Astrocyte (in vitro differentiated cells and primary cell): ENCODE results near the gene SUPT3H. TPM values are rescaled to one million over a fixed set of nuclear protein-coding genes. Genes with fewer than 3 reads are reported as not detected.
A peak's percentile ranks its signal among the peaks of the same experiment; 100 is the strongest.

ENCODE experiments used
- DNase-seq: peaks from one replicate; pipeline ENCODE4 v3.0.0-alpha.2; 2010; ENCODE audit warnings: low read depth
- FAIRE-seq: peaks from 2 replicates; lab custom pipeline; 2011; peaks lifted over from hg19 to GRCh38; lab: Jason Lieb, UNC
- H2AFZ ChIP-seq: 2 replicates; pipeline ENCODE4 v1.6.0; 2012; ENCODE audit warnings: low read depth, low read length, inconsistent platforms
- H3K27ac ChIP-seq: 2 replicates; pipeline ENCODE4 v1.5.1; 2011; ENCODE audit warnings: low read depth, low read length, inconsistent platforms
- H3K27me3 ChIP-seq: 2 replicates; pipeline ENCODE4 v1.6.0; 2011; ENCODE audit warnings: low read length, inconsistent platforms; ENCODE audit not compliant: insufficient read depth
- H3K36me3 ChIP-seq: 2 replicates; pipeline ENCODE4 v1.5.1; 2011; ENCODE audit warnings: low read length, inconsistent platforms; ENCODE audit not compliant: insufficient read depth
- H3K4me1 ChIP-seq: 2 replicates; pipeline ENCODE4 v1.5.1; 2011; ENCODE audit warnings: low read length, inconsistent platforms; ENCODE audit not compliant: insufficient read depth
- H3K4me2 ChIP-seq: 2 replicates; pipeline ENCODE4 v1.6.0; 2012; ENCODE audit warnings: low read length, inconsistent platforms
- H3K4me3 ChIP-seq: 2 replicates; pipeline ENCODE4 v1.5.1; 2011; ENCODE audit warnings: low read depth, mild to moderate bottlenecking, low read length, inconsistent platforms; ENCODE audit not compliant: insufficient read depth
- H3K79me2 ChIP-seq: 2 replicates; pipeline ENCODE4 v1.6.0; 2012; ENCODE audit warnings: mild to moderate bottlenecking, low read length, inconsistent platforms; ENCODE audit not compliant: insufficient read depth
- H3K9ac ChIP-seq: 2 replicates; pipeline ENCODE4 v1.6.0; 2012; ENCODE audit warnings: mild to moderate bottlenecking, low read length, inconsistent platforms
- H3K9me3 ChIP-seq: 2 replicates; pipeline ENCODE4 v1.5.1; 2012; ENCODE audit warnings: low read depth, mild to moderate bottlenecking, low read length, inconsistent platforms; ENCODE audit not compliant: insufficient read depth
- H4K20me1 ChIP-seq: 2 replicates; pipeline ENCODE4 v1.6.0; 2012; ENCODE audit warnings: low read length, inconsistent platforms; ENCODE audit not compliant: insufficient read depth
- H3K27ac Mint-ChIP-seq: one replicate; pipeline ENCODE4 v1.8.0; 2021; ENCODE audit warnings: mild to moderate bottlenecking, mixed read lengths; ENCODE audit not compliant: unreplicated experiment
- H3K27me3 Mint-ChIP-seq: one replicate; pipeline ENCODE4 v1.8.0; 2021; ENCODE audit warnings: low read depth, mixed read lengths; ENCODE audit not compliant: unreplicated experiment
- H3K36me3 Mint-ChIP-seq: one replicate; pipeline ENCODE4 v1.8.0; 2021; ENCODE audit warnings: low read depth, mixed read lengths; ENCODE audit not compliant: unreplicated experiment
- H3K4me1 Mint-ChIP-seq: one replicate; pipeline ENCODE4 v1.8.0; 2021; ENCODE audit warnings: low read depth, mixed read lengths; ENCODE audit not compliant: unreplicated experiment
- H3K4me3 Mint-ChIP-seq: one replicate; pipeline ENCODE4 v1.8.0; 2021; ENCODE audit warnings: mild to moderate bottlenecking, moderate library complexity, mixed read lengths; ENCODE audit not compliant: unreplicated experiment
- H3K9me3 Mint-ChIP-seq: one replicate; pipeline ENCODE4 v1.8.0; 2021; ENCODE audit warnings: mild to moderate bottlenecking, mixed read lengths; ENCODE audit not compliant: unreplicated experiment
- EZH2 ChIP-seq: IDR thresholded peaks from 2 replicates; pipeline ENCODE4 v1.6.1; 2012; ENCODE audit warnings: mild to moderate bottlenecking, low read length, inconsistent platforms; ENCODE audit not compliant: insufficient read depth
- total RNA-seq: library from RNA; stranded (reverse); gene quantifications from 2 replicates; pipeline ENCODE4 v1.2.1, GENCODE V29; 2021
- TF ChIP-seq, protein P1 (sequence below): IDR thresholded peaks from 2 replicates; pipeline ENCODE4 v1.5.1; 2011; ENCODE audit warnings: low read depth, mild to moderate bottlenecking, inconsistent platforms, low read length, moderate library complexity; ENCODE audit not compliant: insufficient read depth

Gene SUPT3H
- total RNA-seq, 1 donor from 2014 or later: 12.4 TPM

- H3K36me3 Mint-ChIP-seq: peaks cover 11% of the 10 kb centered on the region
- Histone ChIP-seq H3K4me3 (no peak overlapping the region), H4K20me1 (no peaks in the 10 kb centered on the region), H3K27ac (peak overlapping the region; percentile 92), H2AFZ (no peak overlapping the region), H3K36me3 (no peaks in the 10 kb centered on the region), H3K9ac (no peak overlapping the region), H3K9me3 (no peaks in the 10 kb centered on the region), H3K27me3 (no peaks in the 10 kb centered on the region), H3K4me2 (peak overlapping the region; percentile 6), H3K79me2 (no peaks in the 10 kb centered on the region), H3K4me1 (peaks cover 22% of the 10 kb centered on the region)
- H3K4me1 Mint-ChIP-seq: peaks cover 26% of the 10 kb centered on the region
- H3K27me3 Mint-ChIP-seq: no peaks in the 10 kb centered on the region
- peaks cover 12% of the 10 kb centered on the region for H3K9me3 Mint-ChIP-seq
- TF ChIP-seq, protein P1, sequence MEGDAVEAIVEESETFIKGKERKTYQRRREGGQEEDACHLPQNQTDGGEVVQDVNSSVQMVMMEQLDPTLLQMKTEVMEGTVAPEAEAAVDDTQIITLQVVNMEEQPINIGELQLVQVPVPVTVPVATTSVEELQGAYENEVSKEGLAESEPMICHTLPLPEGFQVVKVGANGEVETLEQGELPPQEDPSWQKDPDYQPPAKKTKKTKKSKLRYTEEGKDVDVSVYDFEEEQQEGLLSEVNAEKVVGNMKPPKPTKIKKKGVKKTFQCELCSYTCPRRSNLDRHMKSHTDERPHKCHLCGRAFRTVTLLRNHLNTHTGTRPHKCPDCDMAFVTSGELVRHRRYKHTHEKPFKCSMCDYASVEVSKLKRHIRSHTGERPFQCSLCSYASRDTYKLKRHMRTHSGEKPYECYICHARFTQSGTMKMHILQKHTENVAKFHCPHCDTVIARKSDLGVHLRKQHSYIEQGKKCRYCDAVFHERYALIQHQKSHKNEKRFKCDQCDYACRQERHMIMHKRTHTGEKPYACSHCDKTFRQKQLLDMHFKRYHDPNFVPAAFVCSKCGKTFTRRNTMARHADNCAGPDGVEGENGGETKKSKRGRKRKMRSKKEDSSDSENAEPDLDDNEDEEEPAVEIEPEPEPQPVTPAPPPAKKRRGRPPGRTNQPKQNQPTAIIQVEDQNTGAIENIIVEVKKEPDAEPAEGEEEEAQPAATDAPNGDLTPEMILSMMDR: no peak
- no peak for TF ChIP-seq EZH2
- DNase-seq (peak; percentile 99), FAIRE-seq (peak; percentile 94)
- no peak overlapping the region for H3K4me3 Mint-ChIP-seq
- peak overlapping the region; percentile 67 for H3K27ac Mint-ChIP-seq
Observed at GRCh38 chr6:45075246-45075645, 302.5 kb downstream of the SUPT3H start.

GRCh38 chr6:45074439-45074838 lies 303.3 kb downstream of the SUPT3H start:
- Histone ChIP-seq H2AFZ (no peak overlapping the region), H3K4me3 (no peak overlapping the region), H3K9ac (no peak overlapping the region), H3K79me2 (no peaks in the 10 kb centered on the region), H3K27ac (peak overlapping the region; percentile 92), H3K36me3 (no peaks in the 10 kb centered on the region), H4K20me1 (no peaks in the 10 kb centered on the region), H3K4me2 (no peak overlapping the region), H3K4me1 (peaks cover 22% of the 10 kb centered on the region), H3K27me3 (no peaks in the 10 kb centered on the region), H3K9me3 (no peaks in the 10 kb centered on the region)
- H3K27ac Mint-ChIP-seq: peak overlapping the region; percentile 81
- H3K4me3 Mint-ChIP-seq: no peak overlapping the region
- H3K27me3 Mint-ChIP-seq: no peaks in the 10 kb centered on the region
- peaks cover 12% of the 10 kb centered on the region for H3K9me3 Mint-ChIP-seq
- FAIRE-seq: peak; percentile 92
- TF ChIP-seq EZH2: no peak
- TF ChIP-seq, protein P1: no peak
- peaks cover 10% of the 10 kb centered on the region for H3K36me3 Mint-ChIP-seq
- peaks cover 26% of the 10 kb centered on the region for H3K4me1 Mint-ChIP-seq
- no peak for DNase-seq

- Histone ChIP-seq H3K9ac (no peak overlapping the region), H2AFZ (no peak overlapping the region), H3K4me3 (no peak overlapping the region), H3K79me2 (no peaks in the 10 kb centered on the region), H3K9me3 (no peaks in the 10 kb centered on the region), H3K27me3 (no peaks in the 10 kb centered on the region), H3K27ac (no peak overlapping the region), H3K4me2 (no peak overlapping the region), H4K20me1 (no peaks in the 10 kb centered on the region), H3K36me3 (no peaks in the 10 kb centered on the region), H3K4me1 (peaks cover 22% of the 10 kb centered on the region)
- peaks cover 7% of the 10 kb centered on the region for H3K36me3 Mint-ChIP-seq
- peaks cover 26% of the 10 kb centered on the region for H3K4me1 Mint-ChIP-seq
- FAIRE-seq (no peak), DNase-seq (no peak)
- no peaks in the 10 kb centered on the region for H3K27me3 Mint-ChIP-seq
- no peak overlapping the region for H3K27ac Mint-ChIP-seq
- peaks cover 11% of the 10 kb centered on the region for H3K9me3 Mint-ChIP-seq
- TF ChIP-seq, protein P1: no peak
- TF ChIP-seq EZH2: no peak
- H3K4me3 Mint-ChIP-seq: no peak overlapping the region
Observed at GRCh38 chr6:45073771-45074170, 304.0 kb downstream of the SUPT3H start.
